Hematopoietic multipotent progenitor cell treated with erythropoietin and hydrocortisone succinate and interleukin-3 and kit ligand, for 15 days (in vitro differentiated cells): ENCODE results near the gene PNPLA6.
"Not testable (repeated sequence)": the region's sequence is repeated elsewhere in the genome, so short reads cannot be mapped to it uniquely, and the experiment has no call there.

Experiments used
- DNase-seq: peaks from one replicate; pipeline ENCODE4 v3.0.0-alpha.2; 2015; ENCODE audit warnings: low spot score

The PNPLA6 gene

GRCh38 chr19:7533925-7534480 lies 1.5 kb upstream of the PNPLA6 start:
- peak; percentile 82 for DNase-seq

- no peak for DNase-seq
Measured at GRCh38 chr19:7534531-7535046, 928 bp upstream of the PNPLA6 start.

GRCh38 chr19:7535998-7536695 lies 630 bp downstream of the PNPLA6 start:
- DNase-seq, result peak; percentile 77

- DNase-seq, result not testable (repeated sequence)
Measured at GRCh38 chr19:7538990-7539389, 3.5 kb downstream of the PNPLA6 start.

- no peak for DNase-seq
Measured at GRCh38 chr19:7539827-7540425, 4.4 kb downstream of the PNPLA6 start.

GRCh38 chr19:7540761-7541474 lies 5.4 kb downstream of the PNPLA6 start:
- peak; percentile 89 for DNase-seq

GRCh38 chr19:7541475-7541824 lies 5.9 kb downstream of the PNPLA6 start:
- no peak for DNase-seq

GRCh38 chr19:7541828-7542443 lies 6.4 kb downstream of the PNPLA6 start:
- DNase-seq, result no peak

GRCh38 chr19:7542556-7543348 lies 7.2 kb downstream of the PNPLA6 start:
- no peak for DNase-seq

- no peak for DNase-seq
Measured at GRCh38 chr19:7544626-7545025, 9.1 kb downstream of the PNPLA6 start.

GRCh38 chr19:7545300-7545699 lies 9.8 kb downstream of the PNPLA6 start:
- no peak for DNase-seq

GRCh38 chr19:7545904-7546303 lies 10.4 kb downstream of the PNPLA6 start:
- DNase-seq, result no peak

- DNase-seq, result no peak
Measured at GRCh38 chr19:7547159-7547558, 11.6 kb downstream of the PNPLA6 start.

- DNase-seq, result no peak
Measured at GRCh38 chr19:7549429-7550148, 14.1 kb downstream of the PNPLA6 start.

GRCh38 chr19:7550169-7550770 lies 14.8 kb downstream of the PNPLA6 start:
- DNase-seq, result no peak

- peak; percentile 45 for DNase-seq
Measured at GRCh38 chr19:7550987-7551761, 15.7 kb downstream of the PNPLA6 start.

GRCh38 chr19:7552781-7553180 lies 17.3 kb downstream of the PNPLA6 start:
- no peak for DNase-seq

GRCh38 chr19:7554565-7554964 lies 19.0 kb downstream of the PNPLA6 start:
- no peak for DNase-seq

GRCh38 chr19:7554990-7555864 lies 19.7 kb downstream of the PNPLA6 start:
- peak; percentile 26 for DNase-seq
